HEK293 (cell line): ENCODE data around the gene NCSTN.

ENCODE experiments used
- CTCF ChIA-PET: fragments of 350-600 bp; formaldehyde crosslinking; extraction: SDS; loops from one replicate; lab custom pipeline; 2021; ENCODE audit warnings: antibody characterized with exemption; lab: Yijun Ruan, JAX
- POLR2A ChIA-PET: fragments of 300-600 bp; formaldehyde crosslinking; extraction: SDS; loops from one replicate; lab custom pipeline; 2020; ENCODE audit warnings: antibody characterized with exemption, inconsistent platforms; lab: Yijun Ruan, JAX
- H3K27ac ChIP-seq: fragments of 200-500 bp; sonication (Bioruptor generic); 2 replicates; pipeline ENCODE4 v1.5.1; 2014; ENCODE audit warnings: low read depth, low read length, control low read depth, inconsistent platforms; ENCODE audit errors: extremely low read depth
- H3K36me3 ChIP-seq, 2 experiments: fragments of 200-500 bp in 1 of 2; sonication (Bioruptor generic) in 1 of 2; 1 replicate in 1 of 2; 2 replicates in 1 of 2; pipeline ENCODE4 v1.5.1; 2014 to 2017; ENCODE audit warnings: inconsistent platforms in 2 of 2, low read length in 2 of 2; ENCODE audit not compliant: control insufficient read depth in 2 of 2, insufficient read depth in 1 of 2
- H3K4me1 ChIP-seq: fragments of 200-500 bp; sonication (Bioruptor generic); 2 replicates; pipeline ENCODE4 v1.5.1; 2014; ENCODE audit warnings: mild to moderate bottlenecking, low read length, inconsistent platforms; ENCODE audit not compliant: control insufficient read depth, insufficient read depth
- H3K4me3 ChIP-seq: 2 replicates; pipeline ENCODE4 v1.5.1; 2011; ENCODE audit warnings: low read depth, mild to moderate bottlenecking, control low read depth, low read length, moderate library complexity
- H3K9me3 ChIP-seq: fragments of 200-500 bp; sonication (Bioruptor generic); 2 replicates; pipeline ENCODE4 v1.5.1; 2014; ENCODE audit warnings: low read depth, low read length, inconsistent platforms; ENCODE audit not compliant: control insufficient read depth, insufficient read depth
- GFI1B ChIP-seq: fragments of 450-650 bp; formaldehyde crosslinking; IDR thresholded peaks from 2 replicates; pipeline ENCODE4 v1.5.1; 2016; ENCODE audit warnings: missing biosample characterization, missing genetic modification characterization
- GLIS2 ChIP-seq: fragments of 450-650 bp; formaldehyde crosslinking; IDR thresholded peaks from 2 replicates; pipeline ENCODE4 v1.5.1; 2016; ENCODE audit warnings: missing biosample characterization, missing genetic modification characterization
- PATZ1 ChIP-seq: fragments of 450-650 bp; formaldehyde crosslinking; IDR thresholded peaks from 2 replicates; pipeline ENCODE4 v1.5.1; 2016; ENCODE audit warnings: missing biosample characterization, missing genetic modification characterization
- REPIN1 ChIP-seq: fragments of 450-650 bp; formaldehyde crosslinking; IDR thresholded peaks from 2 replicates; pipeline ENCODE4 v1.5.1; 2017; ENCODE audit warnings: missing biosample characterization, missing genetic modification characterization, low read depth
- SP2 ChIP-seq: fragments of 450-650 bp; formaldehyde crosslinking; IDR thresholded peaks from 2 replicates; pipeline ENCODE4 v1.5.1; 2016; ENCODE audit warnings: missing biosample characterization, missing genetic modification characterization
- ZBTB10 ChIP-seq: fragments of 450-650 bp; formaldehyde crosslinking; IDR thresholded peaks from 2 replicates; pipeline ENCODE4 v1.5.1; 2016; ENCODE audit warnings: missing biosample characterization, missing genetic modification characterization
- ZFHX2 ChIP-seq: fragments of 450-650 bp; formaldehyde crosslinking; conservative IDR thresholded peaks from 2 replicates; pipeline ENCODE4 v1.5.1; 2016; ENCODE audit warnings: missing biosample characterization, missing genetic modification characterization
- ZNF138 ChIP-seq: fragments of 450-650 bp; formaldehyde crosslinking; IDR thresholded peaks from 2 replicates; pipeline ENCODE4 v1.5.1; 2016; ENCODE audit warnings: missing biosample characterization, missing genetic modification characterization, borderline replicate concordance
- ZNF184 ChIP-seq: fragments of 450-650 bp; IDR thresholded peaks from 2 replicates; pipeline ENCODE4 v1.5.1; 2018; ENCODE audit warnings: missing biosample characterization, mild to moderate bottlenecking, missing genetic modification characterization
- ZNF223 ChIP-seq: fragments of 450-650 bp; formaldehyde crosslinking; IDR thresholded peaks from 2 replicates; pipeline ENCODE4 v1.5.1; 2016; ENCODE audit warnings: missing biosample characterization, missing genetic modification characterization
- ZNF274 ChIP-seq, 2 experiments: fragments of 200-500 bp in 1 of 2; fragments of 450-650 bp in 1 of 2; sonication (Bioruptor generic) in 1 of 2; formaldehyde crosslinking in 1 of 2; IDR thresholded peaks; 2 replicates each; pipeline versions ENCODE4 v1.5.1 to v1.6.1; 2014 to 2016; ENCODE audit warnings: borderline replicate concordance in 1 of 2, inconsistent platforms in 1 of 2, low read length in 1 of 2, missing biosample characterization in 1 of 2, missing genetic modification characterization in 1 of 2
- ZNF280D ChIP-seq: fragments of 450-650 bp; formaldehyde crosslinking; IDR thresholded peaks from 2 replicates; pipeline ENCODE4 v1.5.1; 2016; ENCODE audit warnings: missing biosample characterization, missing genetic modification characterization
- ZNF302 ChIP-seq: fragments of 450-650 bp; formaldehyde crosslinking; IDR thresholded peaks from 2 replicates; pipeline ENCODE4 v1.5.1; 2016; ENCODE audit warnings: missing biosample characterization, missing genetic modification characterization, low read depth
- ZNF341 ChIP-seq: fragments of 450-650 bp; formaldehyde crosslinking; IDR thresholded peaks from 2 replicates; pipeline ENCODE4; 2016; ENCODE audit warnings: low read depth, missing biosample characterization, missing genetic modification characterization
- ZNF404 ChIP-seq: fragments of 450-650 bp; formaldehyde crosslinking; IDR thresholded peaks from 2 replicates; pipeline ENCODE4 v1.5.1; 2017; ENCODE audit warnings: missing biosample characterization, missing genetic modification characterization
- ZNF544 ChIP-seq: fragments of 450-650 bp; formaldehyde crosslinking; IDR thresholded peaks from 2 replicates; pipeline ENCODE4 v1.5.0; 2017; ENCODE audit warnings: missing biosample characterization, missing genetic modification characterization
- ZNF654 ChIP-seq: fragments of 450-650 bp; formaldehyde crosslinking; IDR thresholded peaks from 2 replicates; pipeline ENCODE4 v1.5.1; 2016; ENCODE audit warnings: low read depth, missing biosample characterization, missing genetic modification characterization
- ZSCAN30 ChIP-seq: fragments of 450-650 bp; IDR thresholded peaks from 2 replicates; pipeline ENCODE4 v1.5.1; 2018; ENCODE audit warnings: missing biosample characterization, mild to moderate bottlenecking, missing genetic modification characterization, moderate library complexity
- TF ChIP-seq, protein P1 (sequence below): fragments of 450-650 bp; formaldehyde crosslinking; IDR thresholded peaks from 2 replicates; pipeline ENCODE4 v1.5.1; 2016; ENCODE audit warnings: missing biosample characterization, missing genetic modification characterization
- TF ChIP-seq, protein P2 (sequence below): fragments of 450-650 bp; formaldehyde crosslinking; IDR thresholded peaks from 2 replicates; pipeline ENCODE4 v1.5.1; 2016; ENCODE audit warnings: missing biosample characterization, missing genetic modification characterization

Gene NCSTN

GRCh38 chr1:160351629-160352028 is 8.4 kb downstream of the NCSTN start:
- TF ChIP-seq ZNF223 (tag by site-specific recombination) (no peak), REPIN1 (tag by site-specific recombination) (no peak), GFI1B (tag by site-specific recombination) (no peak), ZFHX2 (tag by site-specific recombination) (no peak), ZSCAN30 (tag by site-specific recombination) (no peak), SP2 (tag by site-specific recombination) (no peak), ZNF341 (tag by site-specific recombination) (no peak), ZBTB10 (tag by site-specific recombination) (no peak), PATZ1 (tag by site-specific recombination) (no peak), ZNF274 (IDR thresholded peaks at IDR 0.05; ENCODE audit: low read length) (no peak), ZNF274 (tag by site-specific recombination; IDR thresholded peaks at IDR 0.05; ENCODE audit: borderline replicate concordance) (no peak)
- TF ChIP-seq, protein P1, sequence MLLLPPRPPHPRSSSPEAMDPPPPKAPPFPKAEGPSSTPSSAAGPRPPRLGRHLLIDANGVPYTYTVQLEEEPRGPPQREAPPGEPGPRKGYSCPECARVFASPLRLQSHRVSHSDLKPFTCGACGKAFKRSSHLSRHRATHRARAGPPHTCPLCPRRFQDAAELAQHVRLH (tag by site-specific recombination) = no peak
- H3K27ac ChIP-seq = no peak overlapping the region
- peaks cover 49 to 100% of the 10 kb centered on the region in 2 experiments for H3K36me3 ChIP-seq
- no peaks in the 10 kb centered on the region for H3K4me1 ChIP-seq
- H3K9me3 ChIP-seq = no peaks in the 10 kb centered on the region
- CTCF ChIA-PET = interaction anchor here (0.6 to 9.3 kb wide), 6 partner anchors 12 to 158 kb away, joined by 3 to 175 read pairs (median 4); no protein-coding TSS in a partner anchor
- H3K4me3 ChIP-seq = no peak overlapping the region
- POLR2A ChIA-PET = interaction anchor here (1.0 to 2.1 kb wide), 4 partner anchors 10 to 25 kb away, joined by 3 to 6 read pairs (median 4); partner anchors contain the start of gene NHLH1

GRCh38 chr1:160352555-160352954 is 9.4 kb downstream of the NCSTN start:
- peaks cover 48 to 100% of the 10 kb centered on the region in 2 experiments for H3K36me3 ChIP-seq
- H3K9me3 ChIP-seq = no peaks in the 10 kb centered on the region
- no peak overlapping the region for H3K27ac ChIP-seq
- ChIA-PET CTCF (interaction anchor here (1.0 to 9.3 kb wide), 7 partner anchors 8 to 159 kb away, joined by 3 to 175 read pairs (median 10); no protein-coding TSS in a partner anchor), POLR2A (interaction anchor here (1.0 to 2.1 kb wide), 5 partner anchors 9 to 24 kb away, joined by 3 to 6 read pairs (median 4); partner anchors contain the start of genes COPA, NCSTN and NHLH1)
- H3K4me3 ChIP-seq = no peak overlapping the region
- H3K4me1 ChIP-seq = no peaks in the 10 kb centered on the region
- no peak for TF ChIP-seq ZNF654 (tag by site-specific recombination)
- TF ChIP-seq, protein P2, sequence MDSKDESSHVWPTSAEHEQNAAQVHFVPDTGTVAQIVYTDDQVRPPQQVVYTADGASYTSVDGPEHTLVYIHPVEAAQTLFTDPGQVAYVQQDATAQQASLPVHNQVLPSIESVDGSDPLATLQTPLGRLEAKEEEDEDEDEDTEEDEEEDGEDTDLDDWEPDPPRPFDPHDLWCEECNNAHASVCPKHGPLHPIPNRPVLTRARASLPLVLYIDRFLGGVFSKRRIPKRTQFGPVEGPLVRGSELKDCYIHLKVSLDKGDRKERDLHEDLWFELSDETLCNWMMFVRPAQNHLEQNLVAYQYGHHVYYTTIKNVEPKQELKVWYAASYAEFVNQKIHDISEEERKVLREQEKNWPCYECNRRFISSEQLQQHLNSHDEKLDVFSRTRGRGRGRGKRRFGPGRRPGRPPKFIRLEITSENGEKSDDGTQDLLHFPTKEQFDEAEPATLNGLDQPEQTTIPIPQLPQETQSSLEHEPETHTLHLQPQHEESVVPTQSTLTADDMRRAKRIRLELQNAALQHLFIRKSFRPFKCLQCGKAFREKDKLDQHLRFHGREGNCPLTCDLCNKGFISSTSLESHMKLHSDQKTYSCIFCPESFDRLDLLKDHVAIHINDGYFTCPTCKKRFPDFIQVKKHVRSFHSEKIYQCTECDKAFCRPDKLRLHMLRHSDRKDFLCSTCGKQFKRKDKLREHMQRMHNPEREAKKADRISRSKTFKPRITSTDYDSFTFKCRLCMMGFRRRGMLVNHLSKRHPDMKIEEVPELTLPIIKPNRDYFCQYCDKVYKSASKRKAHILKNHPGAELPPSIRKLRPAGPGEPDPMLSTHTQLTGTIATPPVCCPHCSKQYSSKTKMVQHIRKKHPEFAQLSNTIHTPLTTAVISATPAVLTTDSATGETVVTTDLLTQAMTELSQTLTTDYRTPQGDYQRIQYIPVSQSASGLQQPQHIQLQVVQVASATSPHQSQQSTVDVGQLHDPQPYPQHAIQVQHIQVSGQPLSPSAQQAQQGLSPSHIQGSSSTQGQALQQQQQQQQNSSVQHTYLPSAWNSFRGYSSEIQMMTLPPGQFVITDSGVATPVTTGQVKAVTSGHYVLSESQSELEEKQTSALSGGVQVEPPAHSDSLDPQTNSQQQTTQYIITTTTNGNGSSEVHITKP (tag by site-specific recombination) = no peak
- TF ChIP-seq ZNF544 (tag by site-specific recombination) = no peak
- no peak for TF ChIP-seq ZNF184 (tag by site-specific recombination)
- no peak for TF ChIP-seq GLIS2
- no peak for TF ChIP-seq ZNF302 (tag by site-specific recombination)
- TF ChIP-seq ZNF404 (tag by site-specific recombination) = no peak
- TF ChIP-seq ZNF280D (tag by site-specific recombination) = no peak
- no peak for TF ChIP-seq ZNF138 (tag by site-specific recombination)
- no peak for TF ChIP-seq REPIN1 (tag by site-specific recombination)
